ENCODE results near the gene OTUB2.

DNA sequence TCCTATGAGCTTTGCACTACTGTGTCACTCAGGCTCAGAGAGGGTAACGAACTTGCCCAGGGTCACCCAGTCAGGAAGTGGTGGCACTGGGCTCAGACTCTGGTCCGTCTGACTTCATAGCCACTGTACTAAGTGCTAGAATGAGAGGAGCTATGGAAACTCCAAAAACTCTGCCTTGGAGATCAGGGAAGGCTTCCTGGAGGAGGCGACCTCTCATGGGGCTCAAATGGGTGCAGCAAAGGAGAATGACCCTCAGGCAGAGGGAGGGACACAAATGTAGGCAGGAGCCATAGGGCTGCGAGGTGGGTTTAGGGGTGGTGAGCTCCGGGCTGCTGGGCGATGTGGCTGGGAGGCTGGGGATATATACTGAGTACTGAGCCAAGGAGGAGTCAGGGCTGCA, 25.9 kb upstream of the OTUB2 start:
- TF ChIP-seq, protein P1, sequence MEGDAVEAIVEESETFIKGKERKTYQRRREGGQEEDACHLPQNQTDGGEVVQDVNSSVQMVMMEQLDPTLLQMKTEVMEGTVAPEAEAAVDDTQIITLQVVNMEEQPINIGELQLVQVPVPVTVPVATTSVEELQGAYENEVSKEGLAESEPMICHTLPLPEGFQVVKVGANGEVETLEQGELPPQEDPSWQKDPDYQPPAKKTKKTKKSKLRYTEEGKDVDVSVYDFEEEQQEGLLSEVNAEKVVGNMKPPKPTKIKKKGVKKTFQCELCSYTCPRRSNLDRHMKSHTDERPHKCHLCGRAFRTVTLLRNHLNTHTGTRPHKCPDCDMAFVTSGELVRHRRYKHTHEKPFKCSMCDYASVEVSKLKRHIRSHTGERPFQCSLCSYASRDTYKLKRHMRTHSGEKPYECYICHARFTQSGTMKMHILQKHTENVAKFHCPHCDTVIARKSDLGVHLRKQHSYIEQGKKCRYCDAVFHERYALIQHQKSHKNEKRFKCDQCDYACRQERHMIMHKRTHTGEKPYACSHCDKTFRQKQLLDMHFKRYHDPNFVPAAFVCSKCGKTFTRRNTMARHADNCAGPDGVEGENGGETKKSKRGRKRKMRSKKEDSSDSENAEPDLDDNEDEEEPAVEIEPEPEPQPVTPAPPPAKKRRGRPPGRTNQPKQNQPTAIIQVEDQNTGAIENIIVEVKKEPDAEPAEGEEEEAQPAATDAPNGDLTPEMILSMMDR (IDR thresholded peaks at IDR 0.05; ENCODE audit: low read length), result no peak
- no peak for TF ChIP-seq EZH2 (IDR thresholded peaks at IDR 0.05; ENCODE audit: borderline replicate concordance, low read length)
